GM12874 (cell line): ENCODE results near the gene PSMA7.

Source experiments
- CTCF ChIP-seq: IDR thresholded peaks from 2 replicates; pipeline ENCODE4 v1.5.1; 2011; ENCODE audit warnings: low read depth, mild to moderate bottlenecking, control low read depth, low read length, moderate library complexity; ENCODE audit not compliant: insufficient read depth

Gene PSMA7

GRCh38 chr20:62168061-62168460, 24.9 kb upstream of the PSMA7 start:
- no peak for TF ChIP-seq CTCF

GRCh38 chr20:62167474-62167873, 24.3 kb upstream of the PSMA7 start:
- TF ChIP-seq CTCF = no peak

GRCh38 chr20:62165762-62166399, 22.7 kb upstream of the PSMA7 start:
- no peak for TF ChIP-seq CTCF

- no peak for TF ChIP-seq CTCF
Observed at GRCh38 chr20:62164879-62165761, 21.9 kb upstream of the PSMA7 start.

GRCh38 chr20:62163986-62164762, 21.0 kb upstream of the PSMA7 start:
- TF ChIP-seq CTCF = no peak

- no peak for TF ChIP-seq CTCF
Observed at GRCh38 chr20:62163485-62163865, 20.3 kb upstream of the PSMA7 start.
